Measurements from ENCODE around the gene SLC25A47. TPM values are rescaled to one million over a fixed set of nuclear protein-coding genes. Genes with fewer than 3 reads are reported as not detected.

SLC25A47 gene
- polyA plus RNA-seq, 10 donors: 0.11 to 0.14 TPM; not detected in 8

- no peak for DNase-seq
Measured at GRCh38 chr14:100346306-100347091, 23.4 kb downstream of the SLC25A47 start.

GRCh38 chr14:100348253-100348729, 25.2 kb downstream of the SLC25A47 start:
- DNase-seq: no peak

- no peak for DNase-seq
Measured at GRCh38 chr14:100348784-100349685, 25.9 kb downstream of the SLC25A47 start.

GRCh38 chr14:100350276-100350926, 27.3 kb downstream of the SLC25A47 start:
- no peak for DNase-seq

- DNase-seq: no peak
Measured at GRCh38 chr14:100350986-100351385, 27.8 kb downstream of the SLC25A47 start.

- no peak for DNase-seq
Measured at GRCh38 chr14:100358396-100358795, 35.3 kb downstream of the SLC25A47 start.

- DNase-seq: no peak
Measured at GRCh38 chr14:100359111-100359510, 36.0 kb downstream of the SLC25A47 start.

GRCh38 chr14:100359881-100360280, 36.7 kb downstream of the SLC25A47 start:
- DNase-seq: no peak

GRCh38 chr14:100361626-100362025, 38.5 kb downstream of the SLC25A47 start:
- no peak for DNase-seq

- no peak for DNase-seq
Measured at GRCh38 chr14:100362311-100362927, 39.3 kb downstream of the SLC25A47 start.

GRCh38 chr14:100363053-100363452, 39.9 kb downstream of the SLC25A47 start:
- no peak for DNase-seq

- DNase-seq: no peak
Measured at GRCh38 chr14:100364403-100364802, 41.3 kb downstream of the SLC25A47 start.

GRCh38 chr14:100365741-100366140, 42.6 kb downstream of the SLC25A47 start:
- DNase-seq: no peak

- DNase-seq: no peak
Measured at GRCh38 chr14:100369019-100369418, 45.9 kb downstream of the SLC25A47 start.

- DNase-seq: no peak
Measured at GRCh38 chr14:100370003-100370402, 46.9 kb downstream of the SLC25A47 start.

- no peak for DNase-seq
Measured at GRCh38 chr14:100371773-100372172, 48.6 kb downstream of the SLC25A47 start.

- DNase-seq: no peak
Measured at GRCh38 chr14:100372357-100373048, 49.4 kb downstream of the SLC25A47 start.

- DNase-seq: no peak
Measured at GRCh38 chr14:100374270-100374669, 51.1 kb downstream of the SLC25A47 start.

GRCh38 chr14:100374876-100375265, 51.7 kb downstream of the SLC25A47 start:
- DNase-seq: no peak

GRCh38 chr14:100375266-100375962, 52.3 kb downstream of the SLC25A47 start:
- peak; percentile 63 to 88 (median 71) for DNase-seq

Measured in muscle of back (tissue), 11 donors.